ENCODE results near the gene SLC2A1.

Gene SLC2A1

GRCh38 chr1:42943166-42943565 is 15.5 kb downstream of the SLC2A1 start:
- intact Hi-C loops (cut with DNase I; ENCODE audit: low total_unique reads) = no loop called here
- Histone ChIP-seq H3K36me3 (peaks cover 0 to 13% (median 0%) of the 10 kb centered on the region in 3 donors), H3K27ac (peak overlapping the region; percentile 72 to 84), H3K9me3 (no peaks in the 10 kb centered on the region), H3K27me3 (no peaks in the 10 kb centered on the region), H3K4me1 (peaks cover 0 to 98% (median 74%) of the 10 kb centered on the region in 4 donors), H3K4me3 (no peak overlapping the region)
- TF ChIP-seq CTCF (IDR thresholded peaks at IDR 0.05) = no peak
- DNase-seq = peak in 1 of 2 donors; percentile 91

GRCh38 chr1:42942444-42942843 is 16.2 kb downstream of the SLC2A1 start:
- no peaks in the 10 kb centered on the region for H3K9me3 ChIP-seq
- peak overlapping the region; percentile 72 to 84 for H3K27ac ChIP-seq
- H3K4me3 ChIP-seq = no peak overlapping the region
- no peaks in the 10 kb centered on the region for H3K27me3 ChIP-seq
- peaks cover 0 to 98% (median 74%) of the 10 kb centered on the region in 4 donors for H3K4me1 ChIP-seq
- no peak for DNase-seq
- TF ChIP-seq CTCF (IDR thresholded peaks at IDR 0.05) = no peak
- H3K36me3 ChIP-seq = peaks cover 0 to 20% (median 7%) of the 10 kb centered on the region in 3 donors
- intact Hi-C loops (cut with DNase I; ENCODE audit: low total_unique reads) = no loop called here

- Histone ChIP-seq H3K4me3 (no peak overlapping the region), H3K27me3 (no peaks in the 10 kb centered on the region), H3K27ac (peak overlapping the region; percentile 72 to 84), H3K4me1 (peaks cover 0 to 95% (median 72%) of the 10 kb centered on the region in 4 donors), H3K36me3 (peaks cover 0 to 27% (median 12%) of the 10 kb centered on the region in 3 donors), H3K9me3 (no peaks in the 10 kb centered on the region)
- TF ChIP-seq CTCF (IDR thresholded peaks at IDR 0.05) = no peak
- DNase-seq = peak; percentile 77 to 96
- intact Hi-C loops (cut with DNase I; ENCODE audit: low total_unique reads) = no loop called here
Measured at GRCh38 chr1:42941640-42942330, 16.9 kb downstream of the SLC2A1 start.

- intact Hi-C loops (cut with DNase I; ENCODE audit: low total_unique reads) = no loop called here
- peak; percentile 53 to 80 for DNase-seq
- Histone ChIP-seq H3K27ac (peak overlapping the region; percentile 72 to 84), H3K4me1 (peaks cover 0 to 95% (median 73%) of the 10 kb centered on the region in 4 donors), H3K27me3 (no peaks in the 10 kb centered on the region), H3K4me3 (no peak overlapping the region), H3K9me3 (no peaks in the 10 kb centered on the region), H3K36me3 (peaks cover 0 to 28% (median 12%) of the 10 kb centered on the region in 3 donors)
- no peak for TF ChIP-seq CTCF (IDR thresholded peaks at IDR 0.05)
Measured at GRCh38 chr1:42940851-42941639, 17.6 kb downstream of the SLC2A1 start.

GRCh38 chr1:42938645-42939615 is 19.7 kb downstream of the SLC2A1 start:
- Histone ChIP-seq H3K9me3 (no peaks in the 10 kb centered on the region), H3K4me1 (peaks cover 0 to 81% (median 59%) of the 10 kb centered on the region in 4 donors), H3K36me3 (peaks cover 0 to 35% (median 12%) of the 10 kb centered on the region in 3 donors), H3K27me3 (no peaks in the 10 kb centered on the region), H3K4me3 (no peak overlapping the region), H3K27ac (peak overlapping the region; percentile 72 to 84)
- intact Hi-C loops (cut with DNase I; ENCODE audit: low total_unique reads) = no loop called here
- TF ChIP-seq CTCF (IDR thresholded peaks at IDR 0.05) = no peak
- DNase-seq = peak in 1 of 2 donors; percentile 58

Data from tibial artery (tissue), 4 donors.